ENCODE measurements around the gene NRXN3. TPM values are rescaled to one million over a fixed set of nuclear protein-coding genes. Genes with fewer than 3 reads are reported as not detected.

The NRXN3 gene
- total and polyA plus RNA-seq, 2 donors (not counting 1 experiment from before 2014, with no cell fraction given), result not detected

DNA sequence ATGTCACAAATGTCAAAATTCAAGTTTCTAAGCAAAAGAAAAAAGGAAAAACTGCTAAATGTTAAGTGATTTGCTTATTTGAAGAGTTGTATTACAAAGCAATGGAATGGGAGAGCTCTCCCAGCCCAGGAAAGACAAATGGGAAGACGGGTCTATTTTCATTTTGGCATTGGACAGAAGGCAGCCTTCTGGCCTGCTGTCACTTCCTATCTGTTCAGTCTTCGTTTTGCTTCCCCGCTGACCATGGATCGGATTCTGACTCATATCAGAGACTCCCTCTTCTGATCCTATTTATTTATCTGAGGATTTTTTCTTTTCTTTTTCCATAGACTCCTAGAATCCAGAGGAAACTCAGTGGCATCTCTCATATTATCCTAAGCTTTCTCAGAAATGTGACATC lies 1406.3 kb downstream of the NRXN3 start:
- Histone ChIP-seq H4K20me1 (ENCODE audit: control insufficient read depth, insufficient read depth, low read length, poor library complexity, severe bottlenecking) (no peaks in the 10 kb centered on the region), H3K9me3 (ENCODE audit: control extremely low read depth in 1 of 3, control insufficient read depth in 2 of 3, insufficient read depth in 1 of 3, low read length in 2 of 3) (peaks cover 0 to 1% (median 0%) of the 10 kb centered on the region in 3 donors), H3K4me2 (replicated peaks; ENCODE audit: low read depth, low read length, poor library complexity, severe bottlenecking) (no peak overlapping the region), H3K79me2 (ENCODE audit: control insufficient read depth, insufficient read depth, low read length) (no peaks in the 10 kb centered on the region), H3K4me1 (ENCODE audit: control insufficient read depth in 2 of 2, insufficient read depth in 2 of 2, low read length in 2 of 2) (no peaks in the 10 kb centered on the region), H3K27ac (ENCODE audit: low read length in 2 of 2) (no peak overlapping the region), H3K4me3 (ENCODE audit: control extremely low read depth in 1 of 5, extremely low read depth in 1 of 5, insufficient read depth in 1 of 5, low read depth in 2 of 5, low read length in 4 of 5) (no peak overlapping the region), H3K9ac (ENCODE audit: low read length) (no peak overlapping the region), H2AFZ (ENCODE audit: insufficient read depth, low read depth, low read length, poor library complexity, severe bottlenecking) (no peak overlapping the region), H3K36me3 (replicated peaks in 1 of 2; ENCODE audit: control extremely low read depth in 1 of 2, control insufficient read depth in 1 of 2, extremely low read depth in 1 of 2, insufficient read depth in 2 of 2, low read length in 1 of 2) (no peaks in the 10 kb centered on the region), H3K27me3 (replicated peaks in 1 of 4; ENCODE audit: control extremely low read depth in 1 of 4, control insufficient read depth in 3 of 4, insufficient read depth in 4 of 4, low read length in 3 of 4) (no peaks in the 10 kb centered on the region)
- Mint-ChIP-seq H3K27me3 (no peaks in the 10 kb centered on the region), H3K4me3 (no peak overlapping the region), H3K9me3 (ENCODE audit: insufficient read depth) (no peaks in the 10 kb centered on the region), H3K27ac (no peak overlapping the region), H3K4me1 (no peaks in the 10 kb centered on the region)
- no peak for TF ChIP-seq EZH2 (IDR thresholded peaks at IDR 0.05; ENCODE audit: borderline replicate concordance, insufficient read depth, low read depth, low read length, poor library complexity, severe bottlenecking)
- intact Hi-C loops (cut with micrococcal nuclease), result no loop called here
- no peak for DNase-seq
- WGBS (ENCODE audit: insufficient coverage), result 82% methylated on average over 1 of the region's 4 CpGs
- no peak for ATAC-seq (ENCODE audit: low read depth)
- ChIA-PET POLR2A (no interaction called here), CTCF (no interaction called here)

DNA sequence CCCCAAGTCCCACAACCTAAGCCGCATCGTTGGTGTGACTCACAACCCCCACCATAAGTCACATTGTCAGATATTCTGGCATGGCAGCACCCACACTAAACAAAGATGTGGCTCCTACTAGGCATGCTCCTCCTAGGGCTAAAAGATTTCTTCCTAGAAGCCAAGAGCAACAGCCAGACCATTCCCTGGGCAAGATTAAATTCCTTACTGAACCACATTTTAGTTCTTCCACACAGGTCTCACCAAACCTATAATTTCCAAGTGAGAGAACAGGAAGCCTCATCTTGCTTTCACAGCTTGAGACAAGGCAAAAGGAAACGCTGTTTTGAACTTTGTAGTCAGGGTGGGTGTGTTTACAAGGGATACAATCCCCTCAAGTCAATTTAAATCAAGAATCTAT lies 1408.3 kb downstream of the NRXN3 start:
- no peak overlapping the region for H3K27ac ChIP-seq (ENCODE audit: low read length in 2 of 2)
- H3K27me3 ChIP-seq (replicated peaks in 1 of 4; ENCODE audit: control extremely low read depth in 1 of 4, control insufficient read depth in 3 of 4, insufficient read depth in 4 of 4, low read length in 3 of 4), result no peaks in the 10 kb centered on the region
- H3K4me3 ChIP-seq (ENCODE audit: control extremely low read depth in 1 of 5, extremely low read depth in 1 of 5, insufficient read depth in 1 of 5, low read depth in 2 of 5, low read length in 4 of 5), result no peak overlapping the region
- ChIA-PET CTCF (no interaction called here), POLR2A (no interaction called here)
- peaks cover 0 to 1% (median 0%) of the 10 kb centered on the region in 3 donors for H3K9me3 ChIP-seq (ENCODE audit: control extremely low read depth in 1 of 3, control insufficient read depth in 2 of 3, insufficient read depth in 1 of 3, low read length in 2 of 3)
- no peak overlapping the region for H2AFZ ChIP-seq (ENCODE audit: insufficient read depth, low read depth, low read length, poor library complexity, severe bottlenecking)
- Mint-ChIP-seq H3K27me3 (no peaks in the 10 kb centered on the region), H3K27ac (no peak overlapping the region), H3K4me1 (no peaks in the 10 kb centered on the region), H3K4me3 (no peak overlapping the region), H3K9me3 (ENCODE audit: insufficient read depth) (no peaks in the 10 kb centered on the region)
- H3K79me2 ChIP-seq (ENCODE audit: control insufficient read depth, insufficient read depth, low read length), result no peaks in the 10 kb centered on the region
- no peaks in the 10 kb centered on the region for H3K36me3 ChIP-seq (replicated peaks in 1 of 2; ENCODE audit: control extremely low read depth in 1 of 2, control insufficient read depth in 1 of 2, extremely low read depth in 1 of 2, insufficient read depth in 2 of 2, low read length in 1 of 2)
- no peak for ATAC-seq (ENCODE audit: low read depth)
- no peaks in the 10 kb centered on the region for H3K4me1 ChIP-seq (ENCODE audit: control insufficient read depth in 2 of 2, insufficient read depth in 2 of 2, low read length in 2 of 2)
- no peaks in the 10 kb centered on the region for H4K20me1 ChIP-seq (ENCODE audit: control insufficient read depth, insufficient read depth, low read length, poor library complexity, severe bottlenecking)
- no peak overlapping the region for H3K9ac ChIP-seq (ENCODE audit: low read length)
- no peak for DNase-seq
- WGBS (ENCODE audit: insufficient coverage), result 96% methylated on average over 2 of the region's 3 CpGs
- intact Hi-C loops (cut with micrococcal nuclease), result no loop called here
- TF ChIP-seq EZH2 (IDR thresholded peaks at IDR 0.05; ENCODE audit: borderline replicate concordance, insufficient read depth, low read depth, low read length, poor library complexity, severe bottlenecking), result no peak
- TF ChIP-seq, protein P1, sequence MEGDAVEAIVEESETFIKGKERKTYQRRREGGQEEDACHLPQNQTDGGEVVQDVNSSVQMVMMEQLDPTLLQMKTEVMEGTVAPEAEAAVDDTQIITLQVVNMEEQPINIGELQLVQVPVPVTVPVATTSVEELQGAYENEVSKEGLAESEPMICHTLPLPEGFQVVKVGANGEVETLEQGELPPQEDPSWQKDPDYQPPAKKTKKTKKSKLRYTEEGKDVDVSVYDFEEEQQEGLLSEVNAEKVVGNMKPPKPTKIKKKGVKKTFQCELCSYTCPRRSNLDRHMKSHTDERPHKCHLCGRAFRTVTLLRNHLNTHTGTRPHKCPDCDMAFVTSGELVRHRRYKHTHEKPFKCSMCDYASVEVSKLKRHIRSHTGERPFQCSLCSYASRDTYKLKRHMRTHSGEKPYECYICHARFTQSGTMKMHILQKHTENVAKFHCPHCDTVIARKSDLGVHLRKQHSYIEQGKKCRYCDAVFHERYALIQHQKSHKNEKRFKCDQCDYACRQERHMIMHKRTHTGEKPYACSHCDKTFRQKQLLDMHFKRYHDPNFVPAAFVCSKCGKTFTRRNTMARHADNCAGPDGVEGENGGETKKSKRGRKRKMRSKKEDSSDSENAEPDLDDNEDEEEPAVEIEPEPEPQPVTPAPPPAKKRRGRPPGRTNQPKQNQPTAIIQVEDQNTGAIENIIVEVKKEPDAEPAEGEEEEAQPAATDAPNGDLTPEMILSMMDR (IDR thresholded peaks at IDR 0.05), result no peak
- no peak overlapping the region for H3K4me2 ChIP-seq (replicated peaks; ENCODE audit: low read depth, low read length, poor library complexity, severe bottlenecking)
